ENCODE results near the gene MEIOB.

The MEIOB gene

GRCh38 chr16:1791943-1792812 lies 79.8 kb downstream of the MEIOB start:
- H3K27ac Mint-ChIP-seq = no peak overlapping the region
- no peaks in the 10 kb centered on the region for H3K27me3 Mint-ChIP-seq (ENCODE audit: low read depth)
- H3K4me3 Mint-ChIP-seq = no peak overlapping the region
- H3K4me1 Mint-ChIP-seq = no peaks in the 10 kb centered on the region
- peaks cover 2% of the 10 kb centered on the region for H3K9me3 Mint-ChIP-seq
- TF ChIP-seq CTCF (IDR thresholded peaks at IDR 0.05; ENCODE audit: unreplicated experiment in 3 of 3) = no peak
- H3K36me3 Mint-ChIP-seq (ENCODE audit: low read depth) = peaks cover 9% of the 10 kb centered on the region

- no peaks in the 10 kb centered on the region for H3K9me3 Mint-ChIP-seq
- no peak overlapping the region for H3K27ac Mint-ChIP-seq
- H3K27me3 Mint-ChIP-seq (ENCODE audit: low read depth) = no peaks in the 10 kb centered on the region
- no peaks in the 10 kb centered on the region for H3K4me1 Mint-ChIP-seq
- peaks cover 5% of the 10 kb centered on the region for H3K36me3 Mint-ChIP-seq (ENCODE audit: low read depth)
- H3K4me3 Mint-ChIP-seq = no peak overlapping the region
- no peak for TF ChIP-seq CTCF (IDR thresholded peaks at IDR 0.05; ENCODE audit: unreplicated experiment in 3 of 3)
Measured at GRCh38 chr16:1791256-1791942, 80.6 kb downstream of the MEIOB start.

- TF ChIP-seq CTCF (IDR thresholded peaks at IDR 0.05; ENCODE audit: unreplicated experiment in 3 of 3) = no peak
- Mint-ChIP-seq H3K36me3 (ENCODE audit: low read depth) (peaks cover 5% of the 10 kb centered on the region), H3K27me3 (ENCODE audit: low read depth) (no peaks in the 10 kb centered on the region), H3K9me3 (no peaks in the 10 kb centered on the region), H3K27ac (no peak overlapping the region), H3K4me1 (no peaks in the 10 kb centered on the region), H3K4me3 (no peak overlapping the region)
Measured at GRCh38 chr16:1790611-1791255, 81.2 kb downstream of the MEIOB start.

- Mint-ChIP-seq H3K4me3 (no peak overlapping the region), H3K9me3 (no peaks in the 10 kb centered on the region), H3K27ac (no peak overlapping the region), H3K36me3 (ENCODE audit: low read depth) (peaks cover 5% of the 10 kb centered on the region), H3K27me3 (ENCODE audit: low read depth) (no peaks in the 10 kb centered on the region), H3K4me1 (no peaks in the 10 kb centered on the region)
- no peak for TF ChIP-seq CTCF (IDR thresholded peaks at IDR 0.05; ENCODE audit: unreplicated experiment in 3 of 3)
Measured at GRCh38 chr16:1790261-1790610, 81.7 kb downstream of the MEIOB start.

GRCh38 chr16:1789643-1790045 lies 82.3 kb downstream of the MEIOB start:
- Mint-ChIP-seq H3K27me3 (ENCODE audit: low read depth) (no peaks in the 10 kb centered on the region), H3K27ac (no peak overlapping the region), H3K36me3 (ENCODE audit: low read depth) (peaks cover 5% of the 10 kb centered on the region), H3K9me3 (no peaks in the 10 kb centered on the region), H3K4me3 (no peak overlapping the region), H3K4me1 (no peaks in the 10 kb centered on the region)
- TF ChIP-seq CTCF (IDR thresholded peaks at IDR 0.05; ENCODE audit: unreplicated experiment in 3 of 3) = no peak
